H1 (cell line): ENCODE results near the gene DIP2C. TPM values are rescaled to one million over a fixed set of nuclear protein-coding genes. Genes with fewer than 3 reads are reported as not detected.

Experiments
- CREB1 ChIP-seq: IDR thresholded peaks from 2 replicates; pipeline ENCODE4 v1.6.1; 2012; ENCODE audit warnings: inconsistent platforms
- CTCF ChIP-seq, 3 experiments: IDR thresholded peaks; 1 replicate in 2 of 3; 2 replicates in 1 of 3; pipeline versions ENCODE4 v1.5.1 to v1.6.1; 2011; ENCODE audit warnings: low read length in 3 of 3, mild to moderate bottlenecking in 3 of 3, inconsistent platforms in 2 of 3, low read depth in 1 of 3, moderate library complexity in 1 of 3; ENCODE audit not compliant: insufficient read depth in 1 of 3; ENCODE audit errors: control extremely low read depth in 1 of 3
- HDAC6 ChIP-seq: IDR thresholded peaks from one replicate; pipeline ENCODE4 v1.7.1; 2012; ENCODE audit warnings: low read depth, mild to moderate bottlenecking, inconsistent platforms, low read length, moderate library complexity
- KDM4A ChIP-seq: IDR thresholded peaks from one replicate; pipeline ENCODE4 v1.7.1; 2012; ENCODE audit warnings: low read depth, mild to moderate bottlenecking, moderate library complexity, low read length, inconsistent platforms; ENCODE audit not compliant: severe bottlenecking
- RAD21 ChIP-seq, 2 experiments: IDR thresholded peaks in 1 of 2; conservative IDR thresholded peaks in 1 of 2; 2 replicates each; pipeline ENCODE4 v1.6.1; 2011; ENCODE audit warnings: low read depth in 2 of 2, low read length in 2 of 2, improper control_type of control experiment in 1 of 2, inconsistent platforms in 1 of 2, mild to moderate bottlenecking in 1 of 2, moderate library complexity in 1 of 2
- SAP30 ChIP-seq: fragments of 300-600 bp; sonication (generic); IDR thresholded peaks from 2 replicates; pipeline ENCODE4 v1.7.1; 2012; ENCODE audit warnings: low read length, moderate library complexity, mild to moderate bottlenecking, inconsistent platforms; ENCODE audit not compliant: insufficient read depth, insufficient replicate concordance
- USF2 ChIP-seq: IDR thresholded peaks from 2 replicates; pipeline ENCODE4 v1.6.1; 2011; ENCODE audit warnings: low read length, improper control_type of control experiment
- ZNF274 ChIP-seq: IDR thresholded peaks from 2 replicates; pipeline ENCODE4 v1.7.0; 2012; ENCODE audit warnings: low read length, borderline replicate concordance; ENCODE audit errors: extremely low read depth
- polyA plus RNA-seq, 7 experiments: library from polyadenylated mRNA; depleted of rRNA in 3 of 7; stranded (reverse) in 5 of 7; unstranded in 2 of 7; fragments of >200 nt in 5 of 7; fragments of 200-250 nt in 2 of 7; gene quantifications; 1 replicate in 5 of 7; 2 replicates in 1 of 7; 4 replicates in 1 of 7; pipeline versions ENCODE4 v1.2.1 to v1.2.3, GENCODE V29; 2011 to 2013; ENCODE audit warnings: missing spikeins in 2 of 7, mixed read lengths in 2 of 7
- total RNA-seq: library from RNA; stranded (reverse); fragmentation: NEBNext Ultra II Directional; extraction: Animal tissue kit (Norgen Biotek cat#: 25700); gene quantifications from 2 replicates; pipeline ENCODE4 v1.2.1, GENCODE V29; 2021

The DIP2C gene
- total and polyA plus RNA-seq, 2 of the 8 experiments (the other 6 are each of a cell fraction or from before 2014, with no cell fraction given), result 3.8 to 9.3 TPM

DNA sequence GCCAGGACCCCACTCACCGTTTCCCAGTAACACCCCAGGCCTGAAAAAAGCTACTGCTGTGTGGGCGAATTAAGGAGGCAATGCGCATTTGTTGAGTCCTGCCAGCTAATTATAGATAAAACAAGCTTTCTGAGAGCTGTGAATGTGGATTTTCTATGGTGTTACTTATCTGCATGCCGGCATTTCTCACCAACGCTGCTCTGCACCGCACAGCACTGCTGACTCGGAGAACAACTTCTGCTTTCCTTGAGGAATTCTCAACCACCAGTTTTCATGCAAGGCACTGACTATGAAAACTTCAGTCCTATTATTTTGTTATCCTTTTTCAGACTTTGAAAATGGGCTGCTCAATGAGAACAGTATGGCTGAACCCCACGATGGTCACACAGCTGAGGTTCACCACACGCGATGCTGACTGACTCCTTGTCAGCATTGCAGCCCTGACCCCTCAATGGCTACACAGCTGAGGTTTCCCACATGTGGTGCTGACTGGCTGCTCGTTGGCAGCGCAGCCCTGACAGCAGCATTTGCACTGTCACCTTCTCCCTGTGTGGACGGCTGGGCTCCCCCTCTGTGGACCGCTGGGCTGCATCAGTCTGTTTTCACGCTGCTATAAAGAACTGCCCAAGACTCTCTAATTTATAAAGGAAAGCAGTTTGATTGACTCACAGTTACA is 190.6 kb downstream of the DIP2C start (continued):
- TF ChIP-seq CTCF (IDR thresholded peaks at IDR 0.05; ENCODE audit: control extremely low read depth in 1 of 3, insufficient read depth in 1 of 3, low read depth in 1 of 3, low read length in 3 of 3), result no peak
- no peak for TF ChIP-seq HDAC6
- TF ChIP-seq KDM4A, result no peak
- TF ChIP-seq RAD21 (IDR thresholded peaks at IDR 0.05 in 1 of 2, conservative IDR thresholded peaks at IDR 0.05 in 1 of 2; ENCODE audit: low read depth in 2 of 2, low read length in 2 of 2), result no peak
- TF ChIP-seq SAP30, result no peak
- no peak for TF ChIP-seq CREB1
- no peak for TF ChIP-seq ZNF274
- no peak for TF ChIP-seq USF2
